Liver (tissue), 9 donors: ENCODE measurements around the gene ATP11A. TPM values are rescaled to one million over a fixed set of nuclear protein-coding genes. Genes with fewer than 3 reads are reported as not detected.
"Not testable (repeated sequence)": the region's sequence is repeated elsewhere in the genome, so short reads cannot be mapped to it uniquely, and the experiment has no call there.

Experiments
- DNase-seq: peaks from one replicate; pipeline ENCODE4 v3.0.0-alpha.2; 2017; ENCODE audit warnings: low spot score
- H3K27ac ChIP-seq, 2 donors: one replicate each; pipeline ENCODE4 v1.7.0; 2013; ENCODE audit warnings: inconsistent platforms in 2 of 2, low read length in 2 of 2, control low read depth in 1 of 2, low read depth in 1 of 2, mild to moderate bottlenecking in 1 of 2
- H3K27me3 ChIP-seq, 4 donors: one replicate each; pipeline versions ENCODE4 v1.6.1 to v1.7.0; 2013; ENCODE audit warnings: low read length in 3 of 4, inconsistent platforms in 1 of 4, mild to moderate bottlenecking in 1 of 4, moderate library complexity in 1 of 4; ENCODE audit not compliant: control insufficient read depth in 4 of 4, insufficient read depth in 4 of 4
- H3K36me3 ChIP-seq, 4 donors: one replicate each; pipeline versions ENCODE4 v1.6.1 to v1.7.0; 2013; ENCODE audit warnings: low read length in 3 of 4, mild to moderate bottlenecking in 3 of 4, low read depth in 1 of 4, moderate library complexity in 1 of 4; ENCODE audit not compliant: control insufficient read depth in 4 of 4, insufficient read depth in 3 of 4
- H3K4me1 ChIP-seq, 4 donors: one replicate each; pipeline versions ENCODE4 v1.6.1 to v1.7.0; 2013; ENCODE audit warnings: low read length in 3 of 4, mild to moderate bottlenecking in 3 of 4, moderate library complexity in 1 of 4; ENCODE audit not compliant: control insufficient read depth in 4 of 4, insufficient read depth in 4 of 4
- H3K4me3 ChIP-seq, 3 donors: one replicate each; pipeline versions ENCODE4 v1.6.1 to v1.7.0; 2013; ENCODE audit warnings: low read length in 3 of 3, control low read depth in 1 of 3, low read depth in 1 of 3, mild to moderate bottlenecking in 1 of 3
- H3K9ac ChIP-seq, 2 donors: one replicate each; pipeline ENCODE4 v1.7.0; 2013; ENCODE audit warnings: low read length in 2 of 2, mild to moderate bottlenecking in 2 of 2, moderate library complexity in 2 of 2, control low read depth in 1 of 2, low read depth in 1 of 2
- H3K9me3 ChIP-seq, 4 donors: one replicate each; pipeline versions ENCODE4 v1.6.1 to v1.7.0; 2013; ENCODE audit warnings: low read length in 3 of 4; ENCODE audit not compliant: control insufficient read depth in 4 of 4
- ATF3 ChIP-seq: IDR thresholded peaks from 2 replicates; pipeline ENCODE4 v1.6.1; 2016; ENCODE audit warnings: antibody characterized with exemption
- CTCF ChIP-seq: fragments of 150-350 bp; IDR thresholded peaks from 2 replicates; pipeline ENCODE4 v1.5.1; 2017; ENCODE audit warnings: improper control_type of control experiment, low read depth, low read length; ENCODE audit not compliant: missing input control
- EGR1 ChIP-seq, 2 donors: IDR thresholded peaks; 2 replicates each; pipeline ENCODE4 v1.6.1; 2016 to 2018; ENCODE audit warnings: antibody characterized with exemption in 2 of 2, low read depth in 2 of 2
- FOXA1 ChIP-seq: IDR thresholded peaks from 2 replicates; pipeline ENCODE4 v1.6.1; 2016; ENCODE audit warnings: antibody characterized with exemption
- FOXA2 ChIP-seq: IDR thresholded peaks from 2 replicates; pipeline ENCODE4 v1.6.1; 2016; ENCODE audit warnings: antibody characterized with exemption
- GABPA ChIP-seq, 2 donors: IDR thresholded peaks in 1 of 2; conservative IDR thresholded peaks in 1 of 2; 2 replicates each; pipeline ENCODE4 v1.6.1; 2016; ENCODE audit warnings: antibody characterized with exemption in 2 of 2, mild to moderate bottlenecking in 1 of 2, moderate library complexity in 1 of 2
- HNF4A ChIP-seq, 2 donors: conservative IDR thresholded peaks; 2 replicates each; pipeline ENCODE4 v1.6.1; 2016; ENCODE audit warnings: antibody characterized with exemption in 2 of 2, mild to moderate bottlenecking in 2 of 2
- HNF4G ChIP-seq: IDR thresholded peaks from 2 replicates; pipeline ENCODE4 v1.6.1; 2016; ENCODE audit warnings: antibody characterized with exemption
- JUND ChIP-seq, 2 donors: IDR thresholded peaks; 2 replicates each; pipeline ENCODE4 v1.6.1; 2016; ENCODE audit warnings: antibody characterized with exemption in 2 of 2
- MAX ChIP-seq: IDR thresholded peaks from 2 replicates; pipeline ENCODE4 v1.6.1; 2016; ENCODE audit warnings: antibody characterized with exemption
- NR2F2 ChIP-seq: IDR thresholded peaks from 2 replicates; pipeline ENCODE4 v1.6.1; 2016; ENCODE audit warnings: antibody characterized with exemption
- RAD21 ChIP-seq, 2 donors: IDR thresholded peaks; 2 replicates each; pipeline ENCODE4 v1.6.1; 2016; ENCODE audit warnings: antibody characterized with exemption in 2 of 2, mild to moderate bottlenecking in 2 of 2
- REST ChIP-seq: IDR thresholded peaks from 2 replicates; pipeline ENCODE4 v1.6.1; 2016; ENCODE audit warnings: antibody characterized with exemption, mild to moderate bottlenecking
- RXRA ChIP-seq, 2 donors: IDR thresholded peaks; 2 replicates each; pipeline ENCODE4 v1.6.1; 2017 to 2018; ENCODE audit warnings: antibody characterized with exemption in 2 of 2, mild to moderate bottlenecking in 1 of 2
- SP1 ChIP-seq: IDR thresholded peaks from 2 replicates; pipeline ENCODE4 v1.6.1; 2018; ENCODE audit warnings: antibody characterized with exemption, mild to moderate bottlenecking
- TAF1 ChIP-seq: conservative IDR thresholded peaks from 2 replicates; pipeline ENCODE4 v1.6.1; 2016; ENCODE audit warnings: antibody characterized with exemption, mild to moderate bottlenecking
- YY1 ChIP-seq: IDR thresholded peaks from 2 replicates; pipeline ENCODE4 v1.6.1; 2016; ENCODE audit warnings: antibody characterized with exemption, mild to moderate bottlenecking
- ZBTB33 ChIP-seq: IDR thresholded peaks from 2 replicates; pipeline ENCODE4 v1.6.1; 2016; ENCODE audit warnings: antibody characterized with exemption
- WGBS: extraction: QIAGEN DNeasy Blood & Tissue Kit; methylation state at CpG from one replicate; pipeline ENCODE4 v1.1.7; 2013; 5-methylcytosine and 5-hydroxymethylcytosine counted together
- polyA plus RNA-seq, 2 donors: library from polyadenylated mRNA; stranded (reverse) in 1 of 2; unstranded in 1 of 2; fragments of 200-250 nt in 1 of 2; fragments of >200 nt in 1 of 2; fragmentation: Nextera tagmentation in 1 of 2; extraction: Ambion mirVana in 1 of 2; gene quantifications; one replicate each; pipeline versions ENCODE4 v1.2.1 to v1.2.3, GENCODE V29; 2013 to 2015
- total RNA-seq, 2 donors: library from RNA; depleted of rRNA; stranded (reverse); fragments of >200 nt; gene quantifications; one replicate each; pipeline ENCODE4 v1.2.3, GENCODE V29; 2014
- donor health status: healthy.
- donor health status: healthy.
- donor health status: healthy.
- donor health status: healthy.
- donor health status: healthy.

The ATP11A gene
- total and polyA plus RNA-seq, 4 donors: 8.7 to 27.9 (median 13.8) TPM

GRCh38 chr13:112708560-112709240 is 18.9 kb downstream of the ATP11A start:
- no peak for TF ChIP-seq TAF1
- no peak for TF ChIP-seq REST
- no peak for TF ChIP-seq ATF3
- TF ChIP-seq GABPA (IDR thresholded peaks at IDR 0.05 in 1 of 2, conservative IDR thresholded peaks at IDR 0.05 in 1 of 2): no peak
- TF ChIP-seq MAX: no peak
- TF ChIP-seq NR2F2: no peak
- TF ChIP-seq CTCF: no peak
- TF ChIP-seq RAD21 (IDR thresholded peaks at IDR 0.05): no peak
- no peak for TF ChIP-seq JUND (IDR thresholded peaks at IDR 0.05)
- no peak for TF ChIP-seq HNF4G
- TF ChIP-seq HNF4A (conservative IDR thresholded peaks at IDR 0.05): no peak
- TF ChIP-seq FOXA1: no peak
- TF ChIP-seq RXRA (IDR thresholded peaks at IDR 0.05): no peak
- no peak for TF ChIP-seq EGR1 (IDR thresholded peaks at IDR 0.05; ENCODE audit: low read depth in 2 of 2)
- no peak for TF ChIP-seq SP1
- TF ChIP-seq FOXA2: no peak
- no peak for TF ChIP-seq YY1
- TF ChIP-seq ZBTB33: no peak
- Histone ChIP-seq H3K27ac (no peak overlapping the region), H3K27me3 (no peaks in the 10 kb centered on the region), H3K9me3 (no peaks in the 10 kb centered on the region), H3K4me3 (no peak overlapping the region), H3K4me1 (peaks cover 2 to 14% (median 10%) of the 10 kb centered on the region in 4 donors), H3K9ac (no peak overlapping the region), H3K36me3 (no peaks in the 10 kb centered on the region)
- WGBS: 79% methylated on average over 11 of the region's 11 CpGs
- DNase-seq: no peak

GRCh38 chr13:112709316-112709715 is 19.5 kb downstream of the ATP11A start:
- not testable (repeated sequence) for DNase-seq, H3K27ac ChIP-seq, H3K9ac ChIP-seq, H3K36me3 ChIP-seq, H3K4me3 ChIP-seq, H3K27me3 ChIP-seq, H3K9me3 ChIP-seq
- peaks cover 2 to 14% (median 10%) of the 10 kb centered on the region in 4 donors for H3K4me1 ChIP-seq
- 91% methylated on average over 3 of the region's 3 CpGs for WGBS
